KOPT-K1 (cell line): Measurements from ENCODE around the gene NATD1.

Experiments
- H3K27ac ChIP-seq: fragments of 200-600 bp; sonication (generic); 2 replicates; pipeline ENCODE4 v1.5.1; 2016; ENCODE audit warnings: antibody characterized with exemption, mild to moderate bottlenecking, low read depth, low read length; ENCODE audit not compliant: poor library complexity, severe bottlenecking
- H3K36me3 ChIP-seq: fragments of 200-600 bp; sonication (generic); 2 replicates; pipeline ENCODE4 v1.5.1; 2017; ENCODE audit warnings: antibody characterized with exemption, mild to moderate bottlenecking, low read length, moderate library complexity; ENCODE audit not compliant: insufficient read depth
- H3K9me3 ChIP-seq: fragments of 200-600 bp; sonication (generic); 2 replicates; pipeline ENCODE4 v1.5.1; 2017; ENCODE audit warnings: antibody characterized with exemption, low read length, mild to moderate bottlenecking; ENCODE audit not compliant: insufficient read depth, poor library complexity, severe bottlenecking

The NATD1 gene

GRCh38 chr17:21294321-21295035 is 41.3 kb upstream of the NATD1 start:
- H3K36me3 ChIP-seq, result peaks cover 11% of the 10 kb centered on the region; the same call in 1 of the 2 replicates
- H3K27ac ChIP-seq, result no peak overlapping the region
- H3K9me3 ChIP-seq, result no peaks in the 10 kb centered on the region

DNA sequence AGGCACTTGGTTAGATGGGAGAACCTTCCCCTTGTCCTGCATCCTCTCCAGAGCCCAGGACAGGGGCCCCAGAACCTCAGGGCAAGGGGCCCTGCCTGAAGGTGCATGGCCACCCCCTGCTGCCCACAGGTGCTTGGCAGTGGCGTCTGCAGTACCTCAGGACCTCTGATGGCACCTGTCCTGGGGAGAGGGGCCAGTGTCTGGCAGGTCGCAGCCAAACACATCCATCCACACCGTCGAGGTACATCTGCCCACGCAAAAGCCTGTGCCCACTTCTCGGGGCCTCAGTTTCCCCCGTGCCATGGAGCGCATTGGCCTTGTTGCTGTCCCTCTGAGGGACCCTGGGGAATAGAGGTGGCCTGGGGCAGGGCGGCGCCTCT is 40.6 kb upstream of the NATD1 start:
- H3K27ac ChIP-seq, result no peak overlapping the region
- no peaks in the 10 kb centered on the region for H3K9me3 ChIP-seq
- peaks cover 4% of the 10 kb centered on the region; the same call in 1 of the 2 replicates for H3K36me3 ChIP-seq

GRCh38 chr17:21292867-21293830 is 39.9 kb upstream of the NATD1 start:
- no peaks in the 10 kb centered on the region for H3K9me3 ChIP-seq

GRCh38 chr17:21291862-21292261 is 38.7 kb upstream of the NATD1 start:
- no peaks in the 10 kb centered on the region for H3K36me3 ChIP-seq
- no peak overlapping the region for H3K27ac ChIP-seq
- no peaks in the 10 kb centered on the region for H3K9me3 ChIP-seq

More at GRCh38 chr17:21292867-21293830, 39.9 kb upstream of the NATD1 start:
- Histone ChIP-seq H3K27ac (no peak overlapping the region), H3K36me3 (peaks cover under 1% of the 10 kb centered on the region; the same call in 1 of the 2 replicates)

GRCh38 chr17:21291357-21291756 is 38.1 kb upstream of the NATD1 start:
- H3K9me3 ChIP-seq, result no peaks in the 10 kb centered on the region
- no peak overlapping the region for H3K27ac ChIP-seq
- no peaks in the 10 kb centered on the region for H3K36me3 ChIP-seq

GRCh38 chr17:21289902-21290571 is 36.8 kb upstream of the NATD1 start:
- H3K36me3 ChIP-seq, result no peaks in the 10 kb centered on the region
- H3K9me3 ChIP-seq, result no peaks in the 10 kb centered on the region
- H3K27ac ChIP-seq, result peak overlapping the region; percentile 86

GRCh38 chr17:21289175-21289901 is 36.1 kb upstream of the NATD1 start:
- H3K36me3 ChIP-seq, result no peaks in the 10 kb centered on the region
- H3K27ac ChIP-seq, result peak overlapping the region; percentile 86
- H3K9me3 ChIP-seq, result no peaks in the 10 kb centered on the region

GRCh38 chr17:21288571-21289017 is 35.4 kb upstream of the NATD1 start:
- Histone ChIP-seq H3K27ac (peak overlapping the region; percentile 86), H3K9me3 (no peaks in the 10 kb centered on the region), H3K36me3 (no peaks in the 10 kb centered on the region)

DNA sequence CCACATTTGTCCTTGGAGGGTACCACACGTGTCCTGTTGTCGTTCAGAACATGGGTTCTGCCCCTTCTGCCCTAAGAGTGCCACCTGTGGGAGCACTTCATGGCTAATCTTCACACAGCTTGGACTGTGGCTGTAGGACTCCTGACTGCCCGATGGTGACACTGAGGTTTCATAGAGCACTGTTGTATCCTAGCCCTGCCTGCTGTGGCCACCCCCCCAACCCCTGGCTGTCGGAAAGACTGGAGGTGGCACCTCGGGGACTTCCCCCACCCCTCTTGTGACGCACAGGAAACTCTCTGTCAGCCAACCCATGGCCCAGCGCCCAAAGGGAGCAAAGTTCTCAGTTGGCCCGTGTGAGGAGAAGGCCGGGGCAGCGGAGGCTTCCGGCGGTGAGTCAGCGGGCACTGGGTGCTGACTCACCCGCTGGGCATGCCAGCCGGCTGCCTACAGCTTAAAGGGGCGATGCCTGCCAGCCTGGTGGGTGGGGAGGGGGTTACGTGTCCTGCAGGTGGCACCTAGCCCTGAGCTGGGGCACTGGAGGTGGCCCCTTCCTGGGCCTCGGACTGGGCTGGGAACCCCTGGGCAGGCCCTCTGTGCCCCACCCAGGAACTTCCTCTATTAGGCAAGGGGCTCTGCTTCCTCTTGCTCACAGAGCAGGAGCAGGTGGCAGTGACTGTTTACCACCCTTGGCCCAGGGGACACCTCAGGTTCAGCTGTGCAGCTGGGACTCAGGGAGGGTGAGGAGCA is 34.7 kb upstream of the NATD1 start:
- Histone ChIP-seq H3K9me3 (no peaks in the 10 kb centered on the region), H3K27ac (peak overlapping the region; percentile 86), H3K36me3 (no peaks in the 10 kb centered on the region)

DNA sequence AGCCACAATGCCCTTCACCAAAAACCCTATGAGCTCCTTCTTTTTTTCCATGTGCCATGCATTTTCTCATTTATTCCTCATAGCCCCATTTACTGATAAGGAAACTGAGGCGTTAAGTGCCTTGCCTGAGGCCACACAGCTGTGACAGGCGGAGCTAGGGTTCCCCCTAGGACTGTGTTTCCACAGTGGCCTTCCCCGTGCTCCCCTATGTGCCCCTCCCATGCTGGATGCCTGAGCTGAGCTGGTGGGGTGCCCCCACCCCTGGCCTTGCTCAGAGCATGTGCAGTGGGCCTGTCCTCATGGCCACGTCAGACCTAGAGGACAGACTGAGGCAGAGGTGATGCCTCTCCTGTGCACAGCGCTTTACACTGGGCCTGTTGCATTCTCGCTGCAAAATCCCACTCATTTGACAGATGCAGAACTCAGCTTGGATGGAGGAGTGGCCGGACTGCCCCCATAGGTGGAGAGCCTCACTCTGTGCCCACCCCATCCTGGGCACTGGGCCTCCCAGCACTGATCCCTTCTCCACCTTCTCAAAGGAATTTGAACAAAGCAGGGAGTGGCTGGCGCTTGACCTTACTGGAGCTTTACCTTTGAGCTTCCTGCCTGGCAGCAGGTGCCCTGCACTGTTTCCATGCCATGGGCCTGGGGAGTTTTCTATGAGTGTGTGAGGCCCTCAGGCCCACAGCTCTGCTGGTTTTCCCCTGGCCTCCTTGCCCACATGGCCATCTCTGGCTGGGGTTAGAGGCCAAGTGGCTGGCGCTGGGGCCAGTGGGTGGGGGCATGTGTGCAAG is 33.9 kb upstream of the NATD1 start:
- Histone ChIP-seq H3K36me3 (no peaks in the 10 kb centered on the region), H3K9me3 (no peaks in the 10 kb centered on the region), H3K27ac (peak overlapping the region; percentile 86)

DNA sequence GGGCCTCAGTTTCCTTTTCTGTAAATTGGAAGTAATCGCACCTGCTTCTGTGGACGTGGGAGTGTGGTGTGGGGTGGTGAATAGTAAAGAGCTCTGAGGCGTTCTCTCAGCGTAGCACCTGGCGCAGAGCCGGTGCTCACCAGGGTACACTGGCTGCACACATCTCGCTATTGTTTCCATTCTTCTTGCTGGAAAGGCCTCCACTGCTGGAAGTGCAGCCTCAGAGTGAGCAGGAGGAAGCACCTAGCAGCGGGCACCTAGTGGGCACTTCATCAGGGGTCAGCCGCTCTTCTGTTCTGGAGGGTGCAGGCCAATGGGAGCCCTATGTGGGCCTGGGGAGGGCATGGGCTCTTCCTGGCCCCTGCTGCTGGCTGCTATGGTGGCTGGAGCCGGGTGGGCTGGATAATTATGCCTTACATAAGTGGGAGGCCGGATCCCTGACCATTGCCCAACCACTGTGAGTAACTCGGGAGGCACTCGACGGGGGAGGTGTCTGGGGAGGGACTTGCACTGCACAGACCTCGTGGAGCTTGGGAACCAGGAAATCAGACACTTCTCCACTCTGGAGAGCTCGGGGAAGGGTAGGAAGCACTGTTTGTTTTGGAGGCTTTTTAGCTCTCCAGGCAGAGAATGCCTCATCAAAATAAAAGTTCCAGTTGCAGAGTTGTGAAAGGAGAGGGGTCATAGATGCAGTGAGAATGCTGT is 33.0 kb upstream of the NATD1 start:
- Histone ChIP-seq H3K27ac (peak overlapping the region; percentile 86), H3K36me3 (no peaks in the 10 kb centered on the region), H3K9me3 (no peaks in the 10 kb centered on the region)

DNA sequence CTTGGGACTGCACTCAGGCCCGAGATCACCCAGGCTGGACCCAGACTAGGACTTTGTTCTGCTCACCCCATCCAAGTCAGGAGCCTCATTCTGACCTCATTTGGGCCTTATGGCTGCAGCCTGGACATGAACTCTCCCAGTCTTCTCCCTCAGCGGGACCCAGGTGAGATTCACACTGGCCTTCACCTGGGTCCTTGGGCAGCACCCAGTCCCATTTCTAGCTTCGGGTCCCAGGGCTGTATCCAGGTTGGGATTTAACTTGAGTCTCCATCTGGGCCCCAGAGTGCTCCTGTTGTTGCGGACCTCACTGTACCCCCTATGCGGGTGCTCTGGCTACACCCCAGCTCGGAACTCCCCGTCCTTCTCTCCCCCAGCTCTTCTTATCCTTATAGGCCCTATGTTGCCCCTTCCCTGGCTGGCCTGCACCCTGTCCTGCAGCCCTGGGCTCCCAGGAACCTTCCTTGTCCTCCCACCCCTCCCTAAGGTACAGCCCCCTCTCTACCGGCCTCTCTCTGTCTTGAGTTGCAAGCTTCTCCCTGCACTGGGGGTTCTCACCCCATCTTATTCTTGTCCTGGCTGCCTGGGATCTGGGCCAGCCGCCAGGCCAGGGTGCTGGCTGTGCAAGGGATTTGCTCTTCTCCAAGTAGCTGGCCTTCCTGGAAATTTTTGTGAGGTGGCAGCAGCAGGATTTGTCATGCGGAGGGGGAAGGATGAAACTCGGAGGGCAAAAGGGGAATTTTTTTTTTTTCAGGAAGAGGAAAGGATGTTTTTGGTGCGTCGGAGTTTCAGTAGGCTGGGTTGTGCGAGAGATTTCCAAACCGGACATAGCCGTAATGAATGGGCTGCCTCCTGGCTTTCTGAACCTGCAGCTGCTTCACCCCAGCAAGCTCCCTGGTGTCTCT is 32.2 kb upstream of the NATD1 start:
- Histone ChIP-seq H3K9me3 (no peaks in the 10 kb centered on the region), H3K36me3 (no peaks in the 10 kb centered on the region), H3K27ac (peak overlapping the region; percentile 86)
